GM12878 (cell line): Measurements from ENCODE around the gene TOM1L2. TPM values are rescaled to one million over a fixed set of nuclear protein-coding genes. Genes with fewer than 3 reads are reported as not detected.

Experiments used
- BMI1 ChIP-seq: fragments of 450-650 bp; IDR thresholded peaks from 2 replicates; pipeline ENCODE4 v1.6.1; 2016; ENCODE audit warnings: mild to moderate bottlenecking, moderate library complexity, borderline replicate concordance
- CBX5 ChIP-seq: sonication (generic); IDR thresholded peaks from 2 replicates; pipeline ENCODE4 v1.6.1; 2016; ENCODE audit warnings: low read depth, moderate library complexity, mild to moderate bottlenecking, inconsistent platforms
- CREB1 ChIP-seq: IDR thresholded peaks from 2 replicates; pipeline ENCODE4 v1.6.1; 2012; ENCODE audit warnings: low read depth, mild to moderate bottlenecking, inconsistent platforms
- CREM ChIP-seq: IDR thresholded peaks from 2 replicates; pipeline ENCODE4 v1.6.1; 2014; ENCODE audit warnings: antibody characterized with exemption, low read depth
- NR2C1 ChIP-seq: fragments of 450-650 bp; IDR thresholded peaks from 2 replicates; pipeline ENCODE4 v1.6.1; 2017; ENCODE audit warnings: antibody characterized with exemption, mild to moderate bottlenecking, moderate library complexity
- PML ChIP-seq: IDR thresholded peaks from 2 replicates; pipeline ENCODE4 v1.6.1; 2012; ENCODE audit warnings: low read length, inconsistent platforms
- POLR2A ChIP-seq: IDR thresholded peaks from 2 replicates; pipeline ENCODE4 v1.6.1; 2011; ENCODE audit warnings: low read depth, mild to moderate bottlenecking, low read length
- RFX5 ChIP-seq: IDR thresholded peaks from 2 replicates; pipeline ENCODE4 v1.6.1; 2011; ENCODE audit warnings: low read depth, low read length, improper control_type of control experiment
- ZNF24 ChIP-seq: fragments of 450-650 bp; IDR thresholded peaks from 2 replicates; pipeline ENCODE4 v1.6.1; 2017; ENCODE audit warnings: antibody characterized with exemption, mild to moderate bottlenecking
- polyA plus RNA-seq, 11 experiments: library from polyadenylated mRNA; depleted of rRNA in 4 of 11; unstranded in 6 of 11; stranded (reverse) in 5 of 11; fragments of >200 nt; fragmentation: Nextera tagmentation in 4 of 11; fragmentation: Illumina TruSeq in 1 of 11; extraction: Ambion mirVana in 4 of 11; extraction: Trizol in 1 of 11; gene quantifications; 1 replicate in 1 of 11; 2 replicates in 10 of 11; pipeline versions ENCODE4 v1.2.1 to v1.2.3, GENCODE V29; 2011 to 2016; ENCODE audit warnings: inconsistent platforms in 2 of 11, missing spikeins in 2 of 11, low read depth in 1 of 11
- total RNA-seq, 4 experiments: library from RNA; depleted of rRNA in 3 of 4; stranded (reverse); fragments of >200 nt in 3 of 4; fragmentation: Illumina TruSeq in 1 of 4; extraction: Trizol in 1 of 4; gene quantifications; 2 replicates each; pipeline versions ENCODE4 v1.2.1 to v1.2.3, GENCODE V29; 2013 to 2021
- TF ChIP-seq, protein P1 (sequence below): fragments of 150-350 bp; IDR thresholded peaks from 2 replicates; pipeline ENCODE4 v1.6.1; 2016; ENCODE audit warnings: low read depth, low read length
- TF ChIP-seq, protein P2 (sequence below): fragments of 450-650 bp; IDR thresholded peaks from 2 replicates; pipeline ENCODE4 v1.6.1; 2014; ENCODE audit warnings: mild to moderate bottlenecking
- TF ChIP-seq, protein P3 (sequence below): fragments of 150-350 bp; IDR thresholded peaks from 2 replicates; pipeline ENCODE4 v1.6.1; 2014; ENCODE audit warnings: mild to moderate bottlenecking, low read depth, low read length

TOM1L2 gene
- total and polyA plus RNA-seq, 10 of the 15 experiments (the other 5 are each of a cell fraction or from before 2014, with no cell fraction given), result 0.19 to 19.2 (median 8.1) TPM

DNA sequence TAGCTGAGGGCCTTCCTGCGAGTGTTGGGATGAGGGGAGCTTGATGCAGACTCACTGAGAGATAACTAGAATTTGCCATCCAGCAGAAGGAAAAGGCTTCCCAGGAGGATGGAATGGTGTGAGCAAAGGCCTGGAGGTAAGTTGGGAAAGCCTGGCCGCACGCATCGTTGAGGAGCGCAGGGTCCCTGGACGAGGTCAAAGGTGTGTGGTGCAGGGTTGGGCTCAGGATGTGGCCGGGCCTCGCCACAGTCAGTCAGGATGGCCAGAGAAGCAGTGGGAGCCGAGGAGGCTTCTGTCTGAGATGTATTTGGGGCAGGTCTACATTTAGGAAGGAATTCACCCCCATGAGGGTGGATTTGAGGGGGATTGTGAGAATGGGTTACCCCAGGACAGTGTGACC lies 16.9 kb upstream of the TOM1L2 start (continued):
- TF ChIP-seq, protein P1, sequence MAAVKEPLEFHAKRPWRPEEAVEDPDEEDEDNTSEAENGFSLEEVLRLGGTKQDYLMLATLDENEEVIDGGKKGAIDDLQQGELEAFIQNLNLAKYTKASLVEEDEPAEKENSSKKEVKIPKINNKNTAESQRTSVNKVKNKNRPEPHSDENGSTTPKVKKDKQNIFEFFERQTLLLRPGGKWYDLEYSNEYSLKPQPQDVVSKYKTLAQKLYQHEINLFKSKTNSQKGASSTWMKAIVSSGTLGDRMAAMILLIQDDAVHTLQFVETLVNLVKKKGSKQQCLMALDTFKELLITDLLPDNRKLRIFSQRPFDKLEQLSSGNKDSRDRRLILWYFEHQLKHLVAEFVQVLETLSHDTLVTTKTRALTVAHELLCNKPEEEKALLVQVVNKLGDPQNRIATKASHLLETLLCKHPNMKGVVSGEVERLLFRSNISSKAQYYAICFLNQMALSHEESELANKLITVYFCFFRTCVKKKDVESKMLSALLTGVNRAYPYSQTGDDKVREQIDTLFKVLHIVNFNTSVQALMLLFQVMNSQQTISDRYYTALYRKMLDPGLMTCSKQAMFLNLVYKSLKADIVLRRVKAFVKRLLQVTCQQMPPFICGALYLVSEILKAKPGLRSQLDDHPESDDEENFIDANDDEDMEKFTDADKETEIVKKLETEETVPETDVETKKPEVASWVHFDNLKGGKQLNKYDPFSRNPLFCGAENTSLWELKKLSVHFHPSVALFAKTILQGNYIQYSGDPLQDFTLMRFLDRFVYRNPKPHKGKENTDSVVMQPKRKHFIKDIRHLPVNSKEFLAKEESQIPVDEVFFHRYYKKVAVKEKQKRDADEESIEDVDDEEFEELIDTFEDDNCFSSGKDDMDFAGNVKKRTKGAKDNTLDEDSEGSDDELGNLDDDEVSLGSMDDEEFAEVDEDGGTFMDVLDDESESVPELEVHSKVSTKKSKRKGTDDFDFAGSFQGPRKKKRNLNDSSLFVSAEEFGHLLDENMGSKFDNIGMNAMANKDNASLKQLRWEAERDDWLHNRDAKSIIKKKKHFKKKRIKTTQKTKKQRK, result no peak
- TF ChIP-seq CBX5 (no peak), RFX5 (no peak), PML (no peak), BMI1 (no peak), POLR2A (no peak), CREB1 (no peak), ZNF24 (no peak), CREM (no peak), NR2C1 (no peak)
- TF ChIP-seq, protein P2, sequence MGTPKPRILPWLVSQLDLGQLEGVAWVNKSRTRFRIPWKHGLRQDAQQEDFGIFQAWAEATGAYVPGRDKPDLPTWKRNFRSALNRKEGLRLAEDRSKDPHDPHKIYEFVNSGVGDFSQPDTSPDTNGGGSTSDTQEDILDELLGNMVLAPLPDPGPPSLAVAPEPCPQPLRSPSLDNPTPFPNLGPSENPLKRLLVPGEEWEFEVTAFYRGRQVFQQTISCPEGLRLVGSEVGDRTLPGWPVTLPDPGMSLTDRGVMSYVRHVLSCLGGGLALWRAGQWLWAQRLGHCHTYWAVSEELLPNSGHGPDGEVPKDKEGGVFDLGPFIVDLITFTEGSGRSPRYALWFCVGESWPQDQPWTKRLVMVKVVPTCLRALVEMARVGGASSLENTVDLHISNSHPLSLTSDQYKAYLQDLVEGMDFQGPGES, result no peak
- TF ChIP-seq, protein P3, sequence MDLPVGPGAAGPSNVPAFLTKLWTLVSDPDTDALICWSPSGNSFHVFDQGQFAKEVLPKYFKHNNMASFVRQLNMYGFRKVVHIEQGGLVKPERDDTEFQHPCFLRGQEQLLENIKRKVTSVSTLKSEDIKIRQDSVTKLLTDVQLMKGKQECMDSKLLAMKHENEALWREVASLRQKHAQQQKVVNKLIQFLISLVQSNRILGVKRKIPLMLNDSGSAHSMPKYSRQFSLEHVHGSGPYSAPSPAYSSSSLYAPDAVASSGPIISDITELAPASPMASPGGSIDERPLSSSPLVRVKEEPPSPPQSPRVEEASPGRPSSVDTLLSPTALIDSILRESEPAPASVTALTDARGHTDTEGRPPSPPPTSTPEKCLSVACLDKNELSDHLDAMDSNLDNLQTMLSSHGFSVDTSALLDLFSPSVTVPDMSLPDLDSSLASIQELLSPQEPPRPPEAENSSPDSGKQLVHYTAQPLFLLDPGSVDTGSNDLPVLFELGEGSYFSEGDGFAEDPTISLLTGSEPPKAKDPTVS, result no peak
